T-helper 9 cell (primary cell): Measurements from ENCODE around the gene ARHGAP26.
"Not testable (repeated sequence)": the region's sequence is repeated elsewhere in the genome, so short reads cannot be mapped to it uniquely, and the experiment has no call there.

ENCODE experiments used
- DNase-seq: peaks from one replicate; pipeline ENCODE4 v3.0.0-alpha.2; 2020

The ARHGAP26 gene

GRCh38 chr5:143197260-143197656, 427.1 kb downstream of the ARHGAP26 start:
- DNase-seq: no peak

GRCh38 chr5:143198332-143198731, 428.2 kb downstream of the ARHGAP26 start:
- DNase-seq: no peak

GRCh38 chr5:143199161-143199560, 429.0 kb downstream of the ARHGAP26 start:
- DNase-seq: no peak

DNA sequence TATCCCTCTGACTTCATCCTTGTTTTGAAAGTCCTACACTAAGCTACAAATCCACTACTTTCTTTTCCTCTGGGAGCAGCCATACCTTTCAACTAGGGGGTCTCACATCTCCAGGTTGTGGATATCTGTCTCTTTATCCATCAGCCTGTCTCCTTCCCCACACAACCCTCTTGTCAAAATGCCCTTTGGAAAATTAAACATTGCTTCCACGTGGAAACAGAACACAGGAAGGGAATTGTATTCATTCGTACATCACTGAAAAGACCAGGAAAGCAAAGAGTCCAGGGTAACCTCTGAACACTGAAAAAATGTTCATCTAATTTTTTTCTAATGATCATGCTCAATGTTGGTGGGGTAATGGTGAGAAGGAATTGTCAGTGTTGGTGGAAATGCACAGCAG, 429.7 kb downstream of the ARHGAP26 start:
- no peak for DNase-seq

GRCh38 chr5:143200781-143201398, 430.7 kb downstream of the ARHGAP26 start:
- DNase-seq: no peak

GRCh38 chr5:143201589-143201988, 431.4 kb downstream of the ARHGAP26 start:
- DNase-seq: no peak

DNA sequence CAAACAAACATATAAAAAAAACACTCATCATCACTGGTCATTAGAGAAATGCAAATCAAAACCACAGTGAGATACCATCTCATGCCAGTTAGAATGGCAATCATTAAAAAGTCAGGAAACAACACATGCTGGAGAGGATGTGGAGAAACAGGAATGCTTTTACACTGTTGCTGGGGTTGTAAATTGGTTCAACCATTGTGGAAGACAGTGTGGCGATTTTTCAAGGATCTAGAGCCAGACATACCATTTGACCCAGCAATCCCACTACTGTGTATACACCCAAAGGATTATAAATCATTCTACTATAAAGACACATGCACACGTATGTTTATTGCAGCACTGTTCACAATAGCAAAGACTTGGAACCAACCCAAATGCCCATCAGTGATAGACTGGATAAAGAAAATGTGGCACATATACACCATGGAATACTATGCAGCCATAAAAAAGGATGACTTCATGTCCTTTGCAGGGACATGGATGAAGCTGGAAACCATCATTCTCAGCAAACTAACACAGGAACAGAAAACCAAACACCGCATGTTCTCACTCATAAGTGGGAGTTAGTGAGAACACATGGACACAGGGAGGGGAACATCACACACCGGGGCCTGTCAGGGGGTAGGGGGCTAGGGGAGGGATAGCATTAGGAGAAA, 433.3 kb downstream of the ARHGAP26 start:
- not testable (repeated sequence) for DNase-seq

- DNase-seq: no peak
Measured at GRCh38 chr5:143204474-143205246, 434.5 kb downstream of the ARHGAP26 start.

DNA sequence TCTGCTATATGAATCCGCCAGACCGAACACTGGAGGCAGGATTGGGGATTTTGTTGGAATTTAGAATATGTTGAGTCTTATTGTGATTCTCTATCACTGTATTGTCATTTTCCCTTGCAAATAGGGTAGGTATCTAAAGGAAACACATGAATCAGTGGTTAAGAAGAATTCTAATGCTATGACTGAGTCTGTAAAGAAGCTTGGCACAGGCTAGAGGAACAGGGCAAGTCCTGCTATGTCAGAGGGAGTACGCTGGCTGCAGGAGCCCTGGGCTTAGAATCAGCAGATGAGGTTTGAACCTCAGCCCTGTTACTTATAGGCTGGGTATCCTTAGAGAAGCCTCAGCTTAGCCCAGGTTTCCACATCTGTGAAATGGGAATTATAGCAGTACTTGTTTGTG, 435.2 kb downstream of the ARHGAP26 start:
- DNase-seq: no peak

DNA sequence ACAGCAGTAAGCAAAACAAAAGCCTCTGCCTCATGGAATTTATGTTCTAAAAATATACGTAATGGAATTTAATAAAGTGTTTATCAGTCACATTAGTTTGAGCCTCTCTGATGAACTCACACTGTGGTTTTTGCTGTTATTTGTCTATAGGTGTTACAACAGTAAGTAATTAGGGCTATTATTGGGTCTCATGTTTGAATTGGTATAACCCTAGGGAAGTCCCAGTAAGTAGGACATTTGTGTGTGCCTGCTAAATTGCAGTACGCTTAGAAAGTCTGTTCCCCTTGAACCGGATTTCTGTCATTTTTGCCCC, 435.7 kb downstream of the ARHGAP26 start:
- DNase-seq: no peak

GRCh38 chr5:143206196-143207053, 436.2 kb downstream of the ARHGAP26 start:
- DNase-seq: no peak

GRCh38 chr5:143207058-143207457, 436.9 kb downstream of the ARHGAP26 start:
- no peak for DNase-seq

DNA sequence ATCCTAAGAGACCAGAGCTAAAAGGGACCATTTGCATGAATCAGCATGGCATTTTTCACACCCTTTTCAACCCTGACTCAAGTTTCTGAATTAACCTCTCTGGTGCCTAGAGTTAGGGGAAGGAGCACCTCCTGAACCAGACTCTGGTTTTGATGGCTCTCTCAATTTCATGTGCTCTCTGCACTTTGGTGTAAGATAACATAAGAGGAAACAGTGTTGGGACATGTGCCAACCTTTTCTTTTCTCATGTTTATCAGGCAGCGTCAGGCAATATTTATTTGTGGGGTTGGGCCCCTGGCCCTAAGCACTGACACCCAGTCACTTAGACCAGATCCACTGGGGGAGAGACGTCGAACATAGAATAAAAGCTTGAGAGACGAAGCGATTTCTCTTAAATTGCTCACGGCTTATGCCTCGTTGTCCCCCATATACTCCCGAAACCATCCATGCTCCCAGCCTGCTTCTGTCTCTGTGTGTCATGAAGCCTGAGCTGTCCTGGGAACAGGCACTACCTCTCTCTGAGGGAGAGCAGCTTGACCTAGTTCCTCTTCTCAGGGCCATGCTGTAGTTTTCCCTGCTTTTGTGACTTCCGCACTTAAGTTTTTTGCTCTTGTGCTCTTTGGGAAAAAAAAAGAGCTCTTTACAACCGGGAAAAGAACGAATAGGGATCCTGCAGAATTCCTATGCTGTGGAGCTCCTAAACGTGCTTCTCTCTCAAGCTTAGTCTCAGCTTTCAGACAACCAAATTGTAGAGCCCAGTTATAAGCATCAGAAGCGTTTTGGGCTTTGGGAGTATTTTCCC, 437.6 kb downstream of the ARHGAP26 start:
- DNase-seq: no peak

DNA sequence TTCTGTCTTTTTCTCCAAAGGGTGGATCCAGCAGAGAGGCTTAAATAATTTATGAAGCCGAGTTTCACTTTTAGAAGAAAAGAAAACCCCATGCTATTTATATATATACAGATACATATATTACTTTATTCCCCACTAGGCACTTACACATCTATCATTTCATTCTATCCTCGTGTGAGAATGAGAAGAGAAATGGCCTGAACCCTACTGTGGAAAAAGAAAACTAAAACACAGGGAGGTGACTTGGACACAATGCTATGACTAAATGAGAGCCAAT, 438.1 kb downstream of the ARHGAP26 start:
- no peak for DNase-seq

- no peak for DNase-seq
Measured at GRCh38 chr5:143208781-143209510, 438.8 kb downstream of the ARHGAP26 start.

GRCh38 chr5:143209881-143210395, 439.8 kb downstream of the ARHGAP26 start:
- DNase-seq: no peak

- no peak for DNase-seq
Measured at GRCh38 chr5:143210576-143210975, 440.4 kb downstream of the ARHGAP26 start.

- DNase-seq: no peak
Measured at GRCh38 chr5:143212261-143212660, 442.1 kb downstream of the ARHGAP26 start.

GRCh38 chr5:143213231-143213850, 443.2 kb downstream of the ARHGAP26 start:
- no peak for DNase-seq

GRCh38 chr5:143213851-143214363, 443.7 kb downstream of the ARHGAP26 start:
- no peak for DNase-seq

DNA sequence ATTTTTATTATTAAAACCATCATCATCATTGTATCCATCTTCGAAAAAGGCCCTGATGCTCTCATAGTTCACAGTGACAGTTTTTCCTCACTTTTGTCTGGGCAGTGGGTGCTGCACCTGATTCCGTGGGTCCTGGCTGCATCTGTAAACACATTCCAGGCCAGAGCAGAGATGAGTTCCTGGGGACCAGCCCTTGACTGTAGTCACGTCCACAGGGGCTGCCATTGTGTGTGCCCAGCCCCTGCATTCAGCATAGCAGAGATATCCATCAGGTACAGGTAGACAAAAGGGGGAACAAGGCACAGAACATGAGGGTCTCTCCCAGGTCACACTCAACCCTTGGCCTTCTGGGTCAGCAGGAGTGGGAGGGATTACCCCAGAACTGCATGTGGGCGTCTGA, 444.3 kb downstream of the ARHGAP26 start:
- DNase-seq: no peak
